ENCODE measurements around the gene PCDH9.

DNA sequence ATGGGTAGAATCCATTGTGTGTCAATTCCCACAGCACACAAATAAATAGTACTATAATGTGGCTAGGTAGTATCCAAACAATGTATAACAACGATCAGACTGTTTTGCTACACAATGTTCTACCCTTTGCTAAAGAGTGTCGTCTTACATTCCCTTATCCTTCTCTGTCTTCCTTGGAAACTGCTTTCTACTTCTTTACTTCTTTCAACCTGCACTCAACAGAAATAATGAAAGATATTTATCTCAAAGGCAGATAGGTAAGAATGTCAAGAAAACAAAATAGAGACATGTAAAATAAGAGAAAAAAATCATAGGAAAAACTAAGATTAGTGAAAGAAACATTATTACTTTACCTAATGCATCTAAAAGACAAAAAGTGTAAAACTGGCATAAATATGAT is 814.7 kb downstream of the PCDH9 start:
- TF ChIP-seq TAF1 (IDR thresholded peaks at IDR 0.05; ENCODE audit: borderline replicate concordance, insufficient read depth, low read length) = no peak
- TF ChIP-seq REST (IDR thresholded peaks at IDR 0.05; ENCODE audit: insufficient read depth in 1 of 2, low read depth in 2 of 2, low read length in 2 of 2) = no peak
- TF ChIP-seq POLR2AphosphoS5 (IDR thresholded peaks at IDR 0.05; ENCODE audit: low read depth, low read length) = no peak
- no peak for TF ChIP-seq SIN3A (IDR thresholded peaks at IDR 0.05; ENCODE audit: borderline replicate concordance, insufficient read depth, low read length)
- TF ChIP-seq FOXP2 (optimal IDR thresholded peaks at IDR 0.05; ENCODE audit: borderline replicate concordance, extremely low read depth, extremely low read length, insufficient read depth) = no peak
